SK-N-MC (cell line): ENCODE measurements around the gene CYB5B.

ENCODE experiments used
- EZH2 ChIP-seq: fragments of 200-600 bp; sonication (generic); IDR thresholded peaks from one replicate; pipeline ENCODE4 v1.6.1; 2017; ENCODE audit warnings: antibody characterized with exemption
- FOXP2 ChIP-seq: optimal IDR thresholded peaks from 2 replicates; pipeline ENCODE3; 2011; ENCODE audit warnings: mild to moderate bottlenecking, moderate library complexity; ENCODE audit not compliant: insufficient read depth; ENCODE audit errors: extremely low read length, control extremely low read depth
- POLR2AphosphoS5 ChIP-seq: IDR thresholded peaks from 2 replicates; pipeline ENCODE4 v1.6.1; 2012; ENCODE audit warnings: mild to moderate bottlenecking, low read depth, low read length, borderline replicate concordance

- TF ChIP-seq EZH2: no peak
- TF ChIP-seq POLR2AphosphoS5: no peak
- TF ChIP-seq FOXP2: no peak
These were observed 22.0 kb upstream of the CYB5B start for GRCh38 chr16:69402439-69402838.
